Sigmoid colon (tissue), 4 donors: ENCODE results near the gene TRAM2.

Experiments used
- POLR2AphosphoS5 ChIP-seq, 4 donors: sonication (generic); formaldehyde crosslinking; IDR thresholded peaks; one replicate each; pipeline ENCODE4 v1.6.1; 2017; ENCODE audit warnings: antibody characterized with exemption in 4 of 4
- TF ChIP-seq, protein P1 (sequence below), 4 experiments: fragments of 450-650 bp in 3 of 4; fragments of 200-600 bp in 1 of 4; IDR thresholded peaks; one replicate each; pipeline ENCODE4 v1.5.1; 2016 to 2019; ENCODE audit warnings: antibody characterized with exemption in 4 of 4, mild to moderate bottlenecking in 3 of 4, moderate library complexity in 2 of 4

DNA sequence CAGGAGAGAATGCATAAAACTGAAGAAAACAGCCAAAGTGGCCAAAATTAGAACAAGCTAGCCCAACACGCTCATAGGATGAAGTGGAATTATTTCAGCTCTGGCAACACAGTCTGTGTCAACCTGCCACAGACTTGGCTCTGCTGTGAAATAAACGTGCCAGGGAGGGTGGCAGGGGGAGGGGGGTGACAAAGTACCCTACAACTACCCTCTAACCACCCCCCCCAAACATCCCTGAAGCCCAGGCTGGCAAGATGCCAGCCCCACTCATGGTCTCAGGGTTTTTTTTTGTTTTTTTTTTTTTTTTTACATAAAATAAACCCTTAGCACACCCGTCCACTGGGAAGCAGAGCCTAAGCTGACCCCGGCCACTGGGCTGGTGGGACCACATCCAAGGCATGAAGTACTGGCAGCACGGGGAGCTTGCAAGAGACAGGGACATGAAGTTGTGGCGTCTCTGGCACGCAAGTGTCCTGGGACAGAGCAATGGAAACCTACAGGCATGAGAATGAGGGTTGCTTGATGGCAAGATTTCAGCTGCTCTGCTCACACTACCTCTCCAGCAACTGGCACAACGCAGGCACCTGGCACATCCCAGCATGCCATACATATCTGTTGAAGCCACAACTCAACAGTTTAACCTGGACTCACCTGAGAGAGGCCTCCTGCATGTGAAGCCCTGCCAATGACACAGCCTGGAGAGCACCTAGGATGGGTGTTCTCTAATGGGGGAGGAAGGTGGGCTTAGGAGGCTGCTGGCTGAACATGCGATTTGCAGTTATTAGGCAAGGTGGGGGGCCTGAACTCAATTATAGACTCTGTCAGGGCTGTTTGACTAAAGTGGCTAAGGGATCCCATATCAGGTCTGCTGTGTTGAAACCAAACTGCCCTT is 76.4 kb downstream of the TRAM2 start:
- TF ChIP-seq, protein P1, sequence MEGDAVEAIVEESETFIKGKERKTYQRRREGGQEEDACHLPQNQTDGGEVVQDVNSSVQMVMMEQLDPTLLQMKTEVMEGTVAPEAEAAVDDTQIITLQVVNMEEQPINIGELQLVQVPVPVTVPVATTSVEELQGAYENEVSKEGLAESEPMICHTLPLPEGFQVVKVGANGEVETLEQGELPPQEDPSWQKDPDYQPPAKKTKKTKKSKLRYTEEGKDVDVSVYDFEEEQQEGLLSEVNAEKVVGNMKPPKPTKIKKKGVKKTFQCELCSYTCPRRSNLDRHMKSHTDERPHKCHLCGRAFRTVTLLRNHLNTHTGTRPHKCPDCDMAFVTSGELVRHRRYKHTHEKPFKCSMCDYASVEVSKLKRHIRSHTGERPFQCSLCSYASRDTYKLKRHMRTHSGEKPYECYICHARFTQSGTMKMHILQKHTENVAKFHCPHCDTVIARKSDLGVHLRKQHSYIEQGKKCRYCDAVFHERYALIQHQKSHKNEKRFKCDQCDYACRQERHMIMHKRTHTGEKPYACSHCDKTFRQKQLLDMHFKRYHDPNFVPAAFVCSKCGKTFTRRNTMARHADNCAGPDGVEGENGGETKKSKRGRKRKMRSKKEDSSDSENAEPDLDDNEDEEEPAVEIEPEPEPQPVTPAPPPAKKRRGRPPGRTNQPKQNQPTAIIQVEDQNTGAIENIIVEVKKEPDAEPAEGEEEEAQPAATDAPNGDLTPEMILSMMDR (IDR thresholded peaks at IDR 0.05), result no peak
- TF ChIP-seq POLR2AphosphoS5 (IDR thresholded peaks at IDR 0.05), result no peak
